ENCODE results near the gene EIF3A. TPM values are rescaled to one million over a fixed set of nuclear protein-coding genes. Genes with fewer than 3 reads are reported as not detected.
A peak's percentile ranks its signal among the peaks of the same experiment; 100 is the strongest.

Gene EIF3A
- polyA plus RNA-seq, 3 donors, result 18.8 to 49.1 (median 24.2) TPM

- H3K79me2 ChIP-seq (ENCODE audit: insufficient read depth, low read length), result peaks cover 24% of the 10 kb centered on the region
- H4K20me1 ChIP-seq (ENCODE audit: insufficient read depth, low read length), result peaks cover 5% of the 10 kb centered on the region
- Mint-ChIP-seq H3K9me3 (peaks cover 0 to 3% (median 0%) of the 10 kb centered on the region in 7 donors), H3K27ac (no peak overlapping the region), H3K4me1 (peaks cover 46% of the 10 kb centered on the region), H3K36me3 (peaks cover 0 to 3% of the 10 kb centered on the region in 2 donors), H3K4me3 (no peak overlapping the region), H3K27me3 (ENCODE audit: low read depth in 3 of 3) (peaks cover 0 to 3% (median 0%) of the 10 kb centered on the region in 3 donors)
- DNase-seq, result no peak
- no peak overlapping the region for H2AFZ ChIP-seq (ENCODE audit: insufficient read depth, low read depth, low read length, poor library complexity, severe bottlenecking)
- no peak overlapping the region for H3K9ac ChIP-seq (ENCODE audit: insufficient read depth, low read length, poor library complexity, severe bottlenecking)
- peaks cover 22 to 44% of the 10 kb centered on the region in 2 donors for H3K4me1 ChIP-seq (ENCODE audit: control insufficient read depth in 1 of 2, insufficient read depth in 2 of 2, low read length in 2 of 2)
- no peak overlapping the region for H3K4me3 ChIP-seq (replicated peaks in 1 of 3; ENCODE audit: low read depth in 2 of 3, low read length in 3 of 3)
- no peaks in the 10 kb centered on the region for H3K27me3 ChIP-seq (ENCODE audit: control insufficient read depth in 2 of 2, insufficient read depth in 2 of 2, low read length in 2 of 2)
- intact Hi-C loops (cut with micrococcal nuclease), result loop anchor here (5.0 to 10.0 kb wide), 4 partner anchors 50 to 512 kb away; partner anchors contain the start of genes PRDX3 (in 1 of the 2) and TIAL1 (in 1 of the 2)
- WGBS (ENCODE audit: insufficient coverage), result 93% methylated on average over 10 of the region's 11 CpGs
- no peak for TF ChIP-seq CTCF (IDR thresholded peaks at IDR 0.05)
- H3K36me3 ChIP-seq (replicated peaks in 1 of 2; ENCODE audit: control insufficient read depth in 1 of 2, insufficient read depth in 2 of 2, low read length in 2 of 2), result no peaks in the 10 kb centered on the region
- H3K4me2 ChIP-seq (replicated peaks; ENCODE audit: extremely low read depth, low read length, poor library complexity, severe bottlenecking), result no peak overlapping the region
- H3K27ac ChIP-seq (ENCODE audit: low read depth in 1 of 2, low read length in 2 of 2), result no peak overlapping the region
- no peaks in the 10 kb centered on the region for H3K9me3 ChIP-seq (replicated peaks in 1 of 2; ENCODE audit: control insufficient read depth in 1 of 2, insufficient read depth in 1 of 2, low read length in 2 of 2)
These were observed 4.3 kb upstream of the EIF3A start for GRCh38 chr10:119084896-119085295.

- Mint-ChIP-seq H3K4me3 (peak overlapping the region; percentile 92 to 98), H3K4me1 (peaks cover 51% of the 10 kb centered on the region), H3K27me3 (ENCODE audit: low read depth in 3 of 3) (peaks cover 0 to 1% (median 0%) of the 10 kb centered on the region in 3 donors), H3K9me3 (peaks cover 0 to 8% (median 0%) of the 10 kb centered on the region in 7 donors), H3K27ac (peak overlapping the region; percentile 97 to 100 (median 98)), H3K36me3 (peaks cover 0 to 5% of the 10 kb centered on the region in 2 donors)
- under 1% methylated on average over 44 of the region's 48 CpGs for WGBS (ENCODE audit: insufficient coverage)
- Histone ChIP-seq H3K9ac (ENCODE audit: insufficient read depth, low read length, poor library complexity, severe bottlenecking) (peak overlapping the region; percentile 100), H4K20me1 (ENCODE audit: insufficient read depth, low read length) (peaks cover 53% of the 10 kb centered on the region), H3K36me3 (replicated peaks in 1 of 2; ENCODE audit: control insufficient read depth in 1 of 2, insufficient read depth in 2 of 2, low read length in 2 of 2) (no peaks in the 10 kb centered on the region), H3K4me1 (ENCODE audit: control insufficient read depth in 1 of 2, insufficient read depth in 2 of 2, low read length in 2 of 2) (peaks cover 49 to 65% of the 10 kb centered on the region in 2 donors), H2AFZ (ENCODE audit: insufficient read depth, low read depth, low read length, poor library complexity, severe bottlenecking) (peak overlapping the region; percentile 80), H3K9me3 (replicated peaks in 1 of 2; ENCODE audit: control insufficient read depth in 1 of 2, insufficient read depth in 1 of 2, low read length in 2 of 2) (no peaks in the 10 kb centered on the region), H3K4me2 (replicated peaks; ENCODE audit: extremely low read depth, low read length, poor library complexity, severe bottlenecking) (peak overlapping the region; percentile 85), H3K27ac (ENCODE audit: low read depth in 1 of 2, low read length in 2 of 2) (peak overlapping the region; percentile 90 to 99), H3K27me3 (ENCODE audit: control insufficient read depth in 2 of 2, insufficient read depth in 2 of 2, low read length in 2 of 2) (no peaks in the 10 kb centered on the region), H3K4me3 (replicated peaks in 1 of 3; ENCODE audit: low read depth in 2 of 3, low read length in 3 of 3) (peak overlapping the region; percentile 81 to 94 (median 83)), H3K79me2 (ENCODE audit: insufficient read depth, low read length) (peaks cover 72% of the 10 kb centered on the region)
- no peak for TF ChIP-seq CTCF (IDR thresholded peaks at IDR 0.05)
- intact Hi-C loops (cut with micrococcal nuclease), result loop anchor here (5.0 to 10.0 kb wide), 6 partner anchors 32 to 517 kb away; partner anchors contain the start of genes PRDX3 (in 1 of the 2) and TIAL1 (in 1 of the 2)
- DNase-seq, result peak; percentile 51 to 70 (median 52)
These were observed 757 bp downstream of the EIF3A start for GRCh38 chr10:119079599-119080520.
